DOHH2 (cell line): ENCODE data around the gene DOLK.

Source experiments
- H3F3A ChIP-seq: fragments of 200-600 bp; sonication (generic), shearing (Covaris generic); 2 replicates; pipeline ENCODE4 v1.6.0; 2016; ENCODE audit warnings: antibody characterized with exemption, mild to moderate bottlenecking; ENCODE audit not compliant: control insufficient read depth, insufficient read depth
- H3K27ac ChIP-seq: fragments of 200-600 bp; sonication (generic); 2 replicates; pipeline ENCODE4 v1.5.1; 2014; ENCODE audit warnings: low read depth, mild to moderate bottlenecking, low read length, moderate library complexity
- H3K27me3 ChIP-seq: fragments of 200-600 bp; sonication (generic); 2 replicates; pipeline ENCODE4 v1.6.1; 2014; ENCODE audit warnings: mild to moderate bottlenecking, low read length, mixed read lengths; ENCODE audit not compliant: control insufficient read depth
- H3K36me3 ChIP-seq: fragments of 200-600 bp; sonication (generic); 2 replicates; pipeline ENCODE4 v1.6.1; 2014; ENCODE audit warnings: mild to moderate bottlenecking, low read length, moderate library complexity, mixed read lengths; ENCODE audit not compliant: control insufficient read depth
- H3K4me1 ChIP-seq: fragments of 200-600 bp; sonication (generic); 2 replicates; pipeline ENCODE4 v1.6.1; 2014; ENCODE audit warnings: mild to moderate bottlenecking, low read length, mixed read lengths; ENCODE audit not compliant: control insufficient read depth
- H3K4me2 ChIP-seq: fragments of 200-600 bp; sonication (generic); 2 replicates; pipeline ENCODE4 v1.6.0; 2014; ENCODE audit warnings: mild to moderate bottlenecking, low read length, moderate library complexity
- H3K4me3 ChIP-seq: fragments of 200-600 bp; sonication (generic); 2 replicates; pipeline ENCODE4 v1.5.1; 2014; ENCODE audit warnings: mild to moderate bottlenecking, low read length, mixed read lengths
- H3K79me2 ChIP-seq: fragments of 200-600 bp; sonication (generic); 2 replicates; pipeline ENCODE4 v1.6.1; 2014; ENCODE audit warnings: mild to moderate bottlenecking, low read length, mixed read lengths; ENCODE audit not compliant: control insufficient read depth
- H3K9me2 ChIP-seq: fragments of 200-600 bp; sonication (generic); replicated peaks from 2 replicates; pipeline ENCODE4 v1.6.1; 2014; ENCODE audit warnings: mild to moderate bottlenecking, low read length, mixed read lengths; ENCODE audit not compliant: control insufficient read depth
- H3K9me3 ChIP-seq: fragments of 200-600 bp; sonication (generic); 2 replicates; pipeline ENCODE4 v1.6.1; 2014; ENCODE audit warnings: antibody characterized with exemption, low read length, mixed read lengths; ENCODE audit not compliant: control insufficient read depth, insufficient read depth
- H4K20me1 ChIP-seq: fragments of 200-600 bp; sonication (generic); 2 replicates; pipeline ENCODE4 v1.6.0; 2014; ENCODE audit warnings: low read depth, mild to moderate bottlenecking, antibody characterized with exemption, low read length, moderate library complexity; ENCODE audit not compliant: control insufficient read depth, insufficient read depth
- CTCF ChIP-seq: fragments of 200-600 bp; sonication (generic); IDR thresholded peaks from one replicate; pipeline ENCODE4 v1.5.1; 2014; ENCODE audit warnings: antibody characterized with exemption, mild to moderate bottlenecking, low read depth, low read length; ENCODE audit not compliant: poor library complexity, severe bottlenecking
- EZH2phosphoT487 ChIP-seq: fragments of 200-600 bp; sonication (generic); IDR thresholded peaks from 2 replicates; pipeline ENCODE4 v1.6.1; 2017; ENCODE audit warnings: borderline replicate concordance, mild to moderate bottlenecking, antibody characterized with exemption, low read length, moderate library complexity, mixed read lengths

DOLK gene

DNA sequence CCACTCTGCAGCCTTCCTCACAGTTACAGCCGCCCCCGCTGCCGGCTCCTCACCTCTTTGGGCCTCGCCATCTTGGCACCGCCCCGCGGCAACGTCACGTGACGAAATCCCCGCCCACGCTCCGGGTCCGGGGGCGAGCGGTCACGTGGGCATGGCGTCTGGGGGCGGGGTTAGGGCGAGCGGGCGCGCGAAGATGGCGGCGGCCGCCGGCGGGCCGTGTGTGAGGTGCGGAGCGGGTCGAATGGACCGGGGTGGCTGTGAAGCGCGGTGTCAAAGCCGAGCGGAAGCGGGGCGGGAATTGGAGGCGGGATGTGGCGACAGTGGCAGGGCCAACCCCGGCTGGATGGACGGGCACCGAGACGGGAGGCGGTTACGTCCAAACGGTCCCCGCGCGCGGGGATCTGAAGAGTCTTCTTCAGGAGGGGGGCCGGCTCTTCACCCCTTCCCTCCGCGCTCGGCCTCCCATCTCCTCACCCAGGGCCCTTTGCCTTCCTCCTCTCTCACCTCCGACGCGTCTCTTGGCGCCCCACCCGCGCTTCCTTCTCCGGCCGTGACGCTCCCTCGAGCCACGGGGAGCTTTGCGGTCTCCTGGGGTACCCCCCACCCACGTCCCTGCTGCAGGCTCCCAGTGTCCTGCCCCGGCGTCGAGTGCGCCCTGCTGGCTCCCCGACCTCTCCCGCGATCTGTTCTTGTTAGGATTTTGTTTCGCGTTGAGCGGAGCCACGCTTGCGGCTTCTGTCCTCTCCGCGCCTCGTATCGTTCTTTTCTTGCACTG, at the start of gene DOLK, which contains the start of gene NUP188:
TSS of gene DOLK (minus strand) at position 77 of the 775 bp plus-strand sequence. CDS start 300 bp downstream, outside the sequence.
TSS of gene NUP188 (plus strand) at position 173 of the 775 bp plus-strand sequence. CDS start at position 194, 21 bp downstream.
- H4K20me1 ChIP-seq: no peaks in the 10 kb centered on the region
- TF ChIP-seq EZH2phosphoT487: no peak
- no peak for TF ChIP-seq CTCF
- H3K4me2 ChIP-seq: peak within 1 kb of the TSS; percentile 83
- peaks cover 50% of the 10 kb centered on the region for H3K79me2 ChIP-seq
- no peaks in the 10 kb centered on the region; the same call in 1 of the 2 replicates for H3F3A ChIP-seq
- H3K27ac ChIP-seq: peak within 1 kb of the TSS; percentile 57
- no peaks in the 10 kb centered on the region for H3K27me3 ChIP-seq
- H3K4me3 ChIP-seq: peak within 1 kb of the TSS; percentile 93
- peaks cover 14% of the 10 kb centered on the region for H3K4me1 ChIP-seq
- H3K36me3 ChIP-seq: peaks cover 34% of the 10 kb centered on the region
- H3K9me2 ChIP-seq: no peaks in the 10 kb centered on the region
- H3K9me3 ChIP-seq: no peaks in the 10 kb centered on the region

GRCh38 chr9:128995791-128996190, 48.4 kb upstream of the DOLK start:
- no peaks in the 10 kb centered on the region for H3F3A ChIP-seq
- H3K79me2 ChIP-seq: no peaks in the 10 kb centered on the region
- no peak overlapping the region for H3K4me3 ChIP-seq
- H3K27me3 ChIP-seq: no peaks in the 10 kb centered on the region
- no peak overlapping the region for H3K4me2 ChIP-seq
- H3K9me2 ChIP-seq: no peaks in the 10 kb centered on the region
- H3K4me1 ChIP-seq: no peaks in the 10 kb centered on the region
- H3K36me3 ChIP-seq: peaks cover 86% of the 10 kb centered on the region
- H3K27ac ChIP-seq: no peak overlapping the region
- H3K9me3 ChIP-seq: no peaks in the 10 kb centered on the region
- no peak for TF ChIP-seq EZH2phosphoT487
- TF ChIP-seq CTCF: no peak
- no peaks in the 10 kb centered on the region for H4K20me1 ChIP-seq

- Histone ChIP-seq H3K27ac (no peak overlapping the region), H3K4me1 (no peaks in the 10 kb centered on the region), H4K20me1 (no peaks in the 10 kb centered on the region), H3K4me3 (no peak overlapping the region), H3K9me3 (no peaks in the 10 kb centered on the region), H3K9me2 (no peaks in the 10 kb centered on the region), H3K27me3 (no peaks in the 10 kb centered on the region), H3K36me3 (peaks cover 78% of the 10 kb centered on the region), H3K79me2 (no peaks in the 10 kb centered on the region), H3F3A (no peaks in the 10 kb centered on the region), H3K4me2 (no peak overlapping the region)
- TF ChIP-seq CTCF (no peak), EZH2phosphoT487 (no peak)
These were observed 45.6 kb upstream of the DOLK start for GRCh38 chr9:128992995-128993394.
